Peyer's patch (tissue), 4 donors: Measurements from ENCODE around the gene HEXIM2.

ENCODE experiments used
- CTCF ChIP-seq, 6 experiments: fragments of 450-650 bp in 4 of 6; fragments of 200-600 bp in 2 of 6; sonication (generic) in 1 of 6; IDR thresholded peaks; one replicate each; pipeline ENCODE4 v1.5.1; 2017 to 2019; ENCODE audit warnings: antibody characterized with exemption in 6 of 6, mild to moderate bottlenecking in 3 of 6, moderate library complexity in 1 of 6
- POLR2A ChIP-seq, 2 donors: fragments of 450-650 bp; IDR thresholded peaks; one replicate each; pipeline ENCODE4 v1.5.1; 2017; ENCODE audit warnings: antibody characterized with exemption in 2 of 2, mild to moderate bottlenecking in 2 of 2, moderate library complexity in 2 of 2

- TF ChIP-seq CTCF (IDR thresholded peaks at IDR 0.05) (no peak), POLR2A (IDR thresholded peaks at IDR 0.05) (no peak)
These were observed 35.4 kb downstream of the HEXIM2 start for GRCh38 chr17:45197108-45197507.
